OCI-LY7 (cell line): Measurements from ENCODE around the gene AUTS2.

Source experiments
- EZH2phosphoT487 ChIP-seq: fragments of 200-600 bp; sonication (generic); IDR thresholded peaks from 2 replicates; pipeline ENCODE4 v1.6.1; 2018; ENCODE audit warnings: low read depth, borderline replicate concordance, mild to moderate bottlenecking, mixed run types, antibody characterized with exemption, low read length, moderate library complexity, mixed read lengths
- TF ChIP-seq, protein P1 (sequence below): fragments of 200-600 bp; sonication (generic); conservative IDR thresholded peaks from 2 replicates; pipeline ENCODE4 v1.5.1; 2014; ENCODE audit warnings: mild to moderate bottlenecking, antibody characterized with exemption, low read length, moderate library complexity, mixed read lengths

GRCh38 chr7:70786076-70786475 is 1187.8 kb downstream of the AUTS2 start:
- TF ChIP-seq, protein P1, sequence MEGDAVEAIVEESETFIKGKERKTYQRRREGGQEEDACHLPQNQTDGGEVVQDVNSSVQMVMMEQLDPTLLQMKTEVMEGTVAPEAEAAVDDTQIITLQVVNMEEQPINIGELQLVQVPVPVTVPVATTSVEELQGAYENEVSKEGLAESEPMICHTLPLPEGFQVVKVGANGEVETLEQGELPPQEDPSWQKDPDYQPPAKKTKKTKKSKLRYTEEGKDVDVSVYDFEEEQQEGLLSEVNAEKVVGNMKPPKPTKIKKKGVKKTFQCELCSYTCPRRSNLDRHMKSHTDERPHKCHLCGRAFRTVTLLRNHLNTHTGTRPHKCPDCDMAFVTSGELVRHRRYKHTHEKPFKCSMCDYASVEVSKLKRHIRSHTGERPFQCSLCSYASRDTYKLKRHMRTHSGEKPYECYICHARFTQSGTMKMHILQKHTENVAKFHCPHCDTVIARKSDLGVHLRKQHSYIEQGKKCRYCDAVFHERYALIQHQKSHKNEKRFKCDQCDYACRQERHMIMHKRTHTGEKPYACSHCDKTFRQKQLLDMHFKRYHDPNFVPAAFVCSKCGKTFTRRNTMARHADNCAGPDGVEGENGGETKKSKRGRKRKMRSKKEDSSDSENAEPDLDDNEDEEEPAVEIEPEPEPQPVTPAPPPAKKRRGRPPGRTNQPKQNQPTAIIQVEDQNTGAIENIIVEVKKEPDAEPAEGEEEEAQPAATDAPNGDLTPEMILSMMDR: no peak
- no peak for TF ChIP-seq EZH2phosphoT487
